ENCODE data around the gene GPC6. TPM values are rescaled to one million over a fixed set of nuclear protein-coding genes. Genes with fewer than 3 reads are reported as not detected.
A peak's percentile ranks its signal among the peaks of the same experiment; 100 is the strongest.

The GPC6 gene
- total RNA-seq, 1 donor from 2014 or later, result 50.3 TPM

GRCh38 chr13:93230261-93230855 is 3.8 kb downstream of the GPC6 start:
- Mint-ChIP-seq H3K36me3 (ENCODE audit: insufficient read depth) (peaks cover 10% of the 10 kb centered on the region), H3K4me1 (ENCODE audit: low read depth) (peaks cover 49% of the 10 kb centered on the region)

GRCh38 chr13:93231867-93232266 is 5.3 kb downstream of the GPC6 start:
- DNase-seq (ENCODE audit: low spot score, unreplicated experiment), result no peak
- Mint-ChIP-seq H3K27ac (peak overlapping the region; percentile 30), H3K27me3 (no peaks in the 10 kb centered on the region), H3K4me1 (ENCODE audit: low read depth) (peaks cover 39% of the 10 kb centered on the region), H3K36me3 (ENCODE audit: insufficient read depth) (peaks cover 18% of the 10 kb centered on the region), H3K9me3 (ENCODE audit: low read depth) (peaks cover 9% of the 10 kb centered on the region), H3K4me3 (ENCODE audit: low read depth) (peak overlapping the region; percentile 35)
- TF ChIP-seq, protein P1, sequence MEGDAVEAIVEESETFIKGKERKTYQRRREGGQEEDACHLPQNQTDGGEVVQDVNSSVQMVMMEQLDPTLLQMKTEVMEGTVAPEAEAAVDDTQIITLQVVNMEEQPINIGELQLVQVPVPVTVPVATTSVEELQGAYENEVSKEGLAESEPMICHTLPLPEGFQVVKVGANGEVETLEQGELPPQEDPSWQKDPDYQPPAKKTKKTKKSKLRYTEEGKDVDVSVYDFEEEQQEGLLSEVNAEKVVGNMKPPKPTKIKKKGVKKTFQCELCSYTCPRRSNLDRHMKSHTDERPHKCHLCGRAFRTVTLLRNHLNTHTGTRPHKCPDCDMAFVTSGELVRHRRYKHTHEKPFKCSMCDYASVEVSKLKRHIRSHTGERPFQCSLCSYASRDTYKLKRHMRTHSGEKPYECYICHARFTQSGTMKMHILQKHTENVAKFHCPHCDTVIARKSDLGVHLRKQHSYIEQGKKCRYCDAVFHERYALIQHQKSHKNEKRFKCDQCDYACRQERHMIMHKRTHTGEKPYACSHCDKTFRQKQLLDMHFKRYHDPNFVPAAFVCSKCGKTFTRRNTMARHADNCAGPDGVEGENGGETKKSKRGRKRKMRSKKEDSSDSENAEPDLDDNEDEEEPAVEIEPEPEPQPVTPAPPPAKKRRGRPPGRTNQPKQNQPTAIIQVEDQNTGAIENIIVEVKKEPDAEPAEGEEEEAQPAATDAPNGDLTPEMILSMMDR (IDR thresholded peaks at IDR 0.05; ENCODE audit: unreplicated experiment), result no peak

More at GRCh38 chr13:93230261-93230855, 3.8 kb downstream of the GPC6 start:
- peak overlapping the region; percentile 12 for H3K27ac Mint-ChIP-seq
- no peaks in the 10 kb centered on the region for H3K27me3 Mint-ChIP-seq
- TF ChIP-seq, protein P1 (IDR thresholded peaks at IDR 0.05; ENCODE audit: unreplicated experiment), result no peak
- peaks cover 3% of the 10 kb centered on the region for H3K9me3 Mint-ChIP-seq (ENCODE audit: low read depth)
- H3K4me3 Mint-ChIP-seq (ENCODE audit: low read depth), result peak overlapping the region; percentile 98
- no peak for DNase-seq (ENCODE audit: low spot score, unreplicated experiment)

DNA sequence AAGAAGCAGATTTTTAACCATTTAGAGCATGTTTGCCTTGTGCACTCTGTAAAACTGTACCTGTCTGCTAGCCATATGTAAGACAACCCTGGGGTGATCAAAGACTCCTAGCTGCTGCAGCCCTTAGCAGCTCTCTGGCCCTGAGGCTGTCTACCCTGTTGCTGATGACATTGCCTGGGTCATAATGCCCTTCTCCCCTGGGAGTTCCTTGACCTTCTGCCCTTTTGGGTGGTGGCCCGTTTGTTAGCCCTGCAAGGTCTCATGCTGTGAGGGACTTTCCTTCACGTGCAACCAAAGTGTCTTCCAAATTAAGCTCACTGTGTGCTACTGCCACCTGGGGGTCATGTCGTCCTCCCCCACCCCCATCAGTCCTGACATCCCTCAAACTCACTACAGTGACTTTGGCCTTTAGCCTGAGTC is 7.4 kb downstream of the GPC6 start:
- peaks cover 31% of the 10 kb centered on the region for H3K9me3 Mint-ChIP-seq (ENCODE audit: low read depth)
- peaks cover 33% of the 10 kb centered on the region for H3K4me1 Mint-ChIP-seq (ENCODE audit: low read depth)
- no peaks in the 10 kb centered on the region for H3K27me3 Mint-ChIP-seq
- DNase-seq (ENCODE audit: low spot score, unreplicated experiment), result no peak
- no peak overlapping the region for H3K4me3 Mint-ChIP-seq (ENCODE audit: low read depth)
- TF ChIP-seq, protein P1 (IDR thresholded peaks at IDR 0.05; ENCODE audit: unreplicated experiment), result peak; percentile 29
- H3K27ac Mint-ChIP-seq, result no peak overlapping the region
- peaks cover 37% of the 10 kb centered on the region for H3K36me3 Mint-ChIP-seq (ENCODE audit: insufficient read depth)

- Mint-ChIP-seq H3K36me3 (ENCODE audit: insufficient read depth) (peaks cover 41% of the 10 kb centered on the region), H3K9me3 (ENCODE audit: low read depth) (peaks cover 35% of the 10 kb centered on the region), H3K27ac (peak overlapping the region; percentile 49), H3K4me3 (ENCODE audit: low read depth) (no peak overlapping the region), H3K27me3 (no peaks in the 10 kb centered on the region), H3K4me1 (ENCODE audit: low read depth) (peaks cover 28% of the 10 kb centered on the region)
- TF ChIP-seq, protein P1 (IDR thresholded peaks at IDR 0.05; ENCODE audit: unreplicated experiment), result no peak
- DNase-seq (ENCODE audit: low spot score, unreplicated experiment), result no peak
These were observed 7.9 kb downstream of the GPC6 start for GRCh38 chr13:93234459-93234858.

GRCh38 chr13:93235258-93236015 is 8.8 kb downstream of the GPC6 start:
- Mint-ChIP-seq H3K9me3 (ENCODE audit: low read depth) (peaks cover 42% of the 10 kb centered on the region), H3K4me1 (ENCODE audit: low read depth) (peaks cover 20% of the 10 kb centered on the region)
- DNase-seq (ENCODE audit: low spot score, unreplicated experiment), result no peak

More at GRCh38 chr13:93235258-93236015, 8.8 kb downstream of the GPC6 start:
- Mint-ChIP-seq H3K27ac (peak overlapping the region; percentile 14), H3K4me3 (ENCODE audit: low read depth) (no peak overlapping the region), H3K36me3 (ENCODE audit: insufficient read depth) (peaks cover 46% of the 10 kb centered on the region), H3K27me3 (no peaks in the 10 kb centered on the region)
- TF ChIP-seq, protein P1 (IDR thresholded peaks at IDR 0.05; ENCODE audit: unreplicated experiment), result no peak

All from progenitor cell of endocrine pancreas (in vitro differentiated cells).